HG02571 (cell line): ENCODE results near the gene KLHL6.

Experiments
- ATAC-seq: cut with Tn5 transposase; IDR thresholded peaks from one replicate; pipeline ENCODE4 v1.9.1; 2021; ENCODE audit warnings: mild to moderate bottlenecking, moderate library complexity; ENCODE audit not compliant: unreplicated experiment

Gene KLHL6

DNA sequence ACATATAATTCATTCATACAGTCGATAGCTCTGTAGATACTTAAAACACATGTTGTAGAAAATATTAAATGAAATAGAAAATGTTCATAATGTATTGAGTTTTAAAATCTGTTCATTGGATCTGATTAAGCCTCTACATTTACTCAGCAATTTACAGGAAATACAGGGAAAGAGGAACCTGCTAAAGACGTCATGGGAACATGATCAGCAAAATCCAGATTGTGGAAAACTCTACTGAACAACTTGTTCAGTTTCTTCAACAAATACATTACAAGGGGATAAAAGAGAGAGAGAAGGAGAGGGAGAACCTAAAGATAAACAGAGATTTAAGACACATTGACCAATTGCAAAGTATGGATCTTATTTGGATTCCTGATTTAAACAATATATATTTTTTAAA lies 46.7 kb downstream of the KLHL6 start:
- ATAC-seq, result no peak

DNA sequence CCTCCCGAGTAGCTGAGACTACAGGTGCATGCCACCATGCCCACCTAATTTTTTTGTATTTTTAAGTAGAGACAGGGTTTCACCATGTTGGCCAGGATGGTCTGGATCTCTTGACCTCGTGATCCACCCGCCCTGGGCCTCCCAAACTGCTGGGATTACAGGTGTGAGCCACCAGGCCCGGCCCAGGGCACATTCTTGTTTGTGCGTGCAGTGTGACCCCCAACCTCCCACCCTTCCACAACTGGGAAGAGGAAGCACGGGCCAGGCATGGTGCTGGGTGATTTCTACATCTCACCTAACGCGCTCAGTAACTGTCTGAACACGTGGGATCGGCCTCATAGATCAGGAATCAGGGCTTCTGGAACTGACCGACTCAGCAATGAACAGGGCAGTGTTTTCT lies 48.0 kb downstream of the KLHL6 start:
- ATAC-seq, result no peak

DNA sequence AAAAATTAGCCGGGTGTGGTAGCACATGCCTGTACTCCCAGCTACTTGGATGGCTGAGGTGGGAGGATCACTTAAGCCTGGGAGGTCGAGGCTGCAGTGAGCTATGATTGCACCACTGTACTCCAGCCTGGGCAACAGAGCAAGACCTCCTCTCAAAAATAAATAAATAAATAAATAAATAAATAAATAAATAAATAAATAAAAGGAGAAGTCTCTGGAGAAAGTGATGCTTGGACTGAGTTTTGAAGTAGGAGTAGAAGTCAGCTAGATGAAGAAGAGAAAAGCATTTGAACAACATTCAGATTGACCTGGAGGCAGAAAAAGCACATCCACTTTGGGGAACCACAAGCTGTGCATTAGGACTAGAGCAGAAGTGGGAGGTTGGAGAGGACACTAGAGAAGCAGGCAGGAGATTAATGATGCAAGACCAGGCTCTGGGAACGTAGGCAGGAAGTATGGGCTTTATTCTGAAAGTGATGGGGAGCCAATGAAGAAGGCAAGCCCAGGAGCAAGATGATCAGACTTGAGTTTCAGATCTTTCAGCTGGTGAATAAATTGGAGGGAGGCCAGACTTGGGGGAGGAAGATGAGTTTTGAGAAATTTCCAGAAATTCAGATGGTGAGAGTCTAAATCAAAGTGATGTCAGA lies 48.7 kb downstream of the KLHL6 start:
- ATAC-seq, result no peak

DNA sequence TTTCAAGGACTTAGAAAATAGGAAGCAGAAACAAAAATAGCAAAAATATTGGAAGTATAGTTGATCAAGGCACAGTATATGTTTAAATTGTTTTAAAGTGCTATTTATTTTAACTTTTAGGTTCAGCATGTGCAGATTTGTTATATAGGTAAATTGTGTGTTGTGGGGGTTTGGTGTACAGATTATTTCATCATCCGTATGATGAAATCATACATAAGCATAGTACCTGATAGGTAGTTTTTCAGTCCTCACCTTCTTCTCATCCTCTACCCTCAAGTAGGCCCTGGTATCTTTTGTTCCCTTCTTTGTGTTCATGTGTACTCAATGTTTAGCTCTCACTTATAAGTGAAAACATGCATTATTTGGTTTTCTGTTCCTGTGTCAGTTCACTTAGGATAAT lies 50.9 kb downstream of the KLHL6 start:
- ATAC-seq, result no peak

DNA sequence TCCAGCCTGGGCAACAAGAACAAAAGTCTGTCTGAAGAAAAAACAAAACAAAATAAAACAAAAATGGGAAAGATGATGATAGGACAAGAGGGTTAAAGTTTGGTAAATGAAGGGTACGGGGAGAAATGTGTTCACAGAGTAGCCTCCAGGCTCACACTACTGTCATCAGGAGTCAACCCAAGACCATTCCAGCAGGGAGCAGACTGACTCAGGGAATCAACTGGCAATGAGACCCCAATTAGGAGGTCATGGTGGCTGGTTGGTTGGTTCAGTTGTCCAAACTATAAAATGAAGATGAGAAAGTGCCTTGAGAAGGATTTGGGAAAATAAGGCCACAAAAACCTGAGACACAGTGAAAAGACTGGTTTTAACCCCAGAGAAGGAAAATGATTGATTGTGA lies 51.8 kb downstream of the KLHL6 start:
- no peak for ATAC-seq

DNA sequence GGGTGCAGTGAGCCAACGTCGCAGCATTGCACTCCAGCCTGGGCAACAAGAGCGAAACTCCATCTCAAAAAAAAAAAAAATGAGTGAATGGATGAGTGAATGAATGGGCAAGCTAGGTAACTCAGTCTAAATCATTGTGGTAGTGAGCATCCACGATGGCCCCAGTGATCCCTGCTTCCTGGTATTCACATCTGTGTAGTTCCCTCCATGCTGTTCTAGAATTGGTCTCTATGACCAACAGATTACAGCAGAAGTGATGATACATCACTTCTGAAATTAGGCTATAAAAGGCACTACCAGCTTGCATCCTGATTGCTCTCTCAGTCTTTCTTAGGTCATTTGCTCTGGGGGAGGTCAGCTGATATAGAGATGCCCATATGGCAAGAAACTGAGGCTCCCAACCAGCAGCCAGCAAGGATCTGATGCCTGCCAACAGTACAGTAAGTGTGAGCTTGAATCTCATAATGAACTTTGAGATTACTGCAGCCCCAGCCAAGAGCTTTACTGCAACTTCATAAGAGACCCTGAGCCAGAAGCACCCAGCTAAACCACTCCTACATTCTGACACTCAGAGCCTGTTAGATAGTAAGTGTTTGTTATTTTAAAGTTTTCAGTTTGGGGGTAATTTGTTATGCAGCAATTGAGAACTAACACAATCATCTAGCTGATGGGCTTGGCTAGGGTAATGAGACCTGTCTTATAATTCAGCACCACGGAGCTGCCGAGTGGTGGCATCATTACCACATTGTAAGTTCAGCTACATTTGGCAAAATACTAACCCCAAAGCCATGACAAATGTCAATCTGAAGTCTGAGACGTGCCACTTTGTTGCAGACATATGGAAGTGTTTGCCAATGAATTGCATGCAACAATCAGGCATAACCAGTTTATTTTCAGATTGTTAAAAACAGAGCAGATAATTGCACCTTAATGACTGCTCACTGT lies 53.0 kb downstream of the KLHL6 start:
- ATAC-seq, result no peak

DNA sequence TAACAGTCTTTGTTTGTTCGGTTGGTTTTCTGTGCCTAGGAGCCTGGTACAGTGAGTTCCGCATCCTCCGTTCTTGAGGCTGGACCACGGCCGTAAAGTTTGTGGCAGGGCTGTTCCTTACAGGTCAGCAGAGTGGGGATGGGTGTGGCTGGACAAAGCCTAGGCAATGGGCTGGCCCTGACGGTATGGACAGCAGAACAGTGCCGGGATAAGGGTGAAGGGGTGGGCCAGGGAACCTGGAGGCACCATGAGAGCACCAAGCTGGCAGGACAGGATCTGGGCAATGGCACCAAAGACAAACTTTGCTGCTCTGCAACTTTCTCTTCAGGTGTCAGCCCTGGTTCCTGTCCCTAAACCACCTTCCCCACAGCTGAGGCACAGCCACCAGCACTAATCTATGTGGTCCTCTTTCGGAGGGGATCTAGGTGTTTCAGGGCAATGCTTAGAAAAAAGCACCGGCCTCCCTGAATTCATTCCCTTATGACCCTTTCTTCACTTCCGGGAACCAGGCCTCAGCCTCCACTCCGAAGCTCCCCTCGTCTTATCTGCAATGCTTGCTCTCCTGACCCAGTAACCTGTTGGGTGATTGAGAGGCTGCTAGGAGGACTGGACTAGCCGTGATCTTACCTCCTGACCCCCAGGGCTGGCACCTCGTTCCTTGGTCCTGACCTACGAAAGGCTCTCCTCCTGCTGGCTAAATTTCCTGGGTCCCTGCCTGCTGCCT lies 54.4 kb downstream of the KLHL6 start:
- no peak for ATAC-seq

DNA sequence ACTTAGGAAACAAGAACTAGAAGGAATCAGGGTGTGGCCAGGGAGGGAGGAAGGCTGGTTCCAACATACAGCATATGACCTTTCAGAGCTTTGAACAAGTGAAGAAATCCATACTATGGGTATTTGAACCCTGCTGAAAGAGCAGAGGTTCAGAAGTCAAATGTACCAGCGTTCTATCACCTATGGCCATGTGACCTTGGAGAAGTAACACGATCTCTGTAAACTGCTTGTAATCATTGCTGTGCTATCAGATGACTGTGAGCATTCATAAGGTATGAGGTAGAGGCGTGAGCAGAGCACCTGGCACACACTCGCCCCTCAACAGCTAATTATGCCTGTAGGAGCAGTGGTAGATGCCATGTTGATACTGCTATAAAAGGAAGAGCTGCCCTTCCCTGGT lies 55.2 kb downstream of the KLHL6 start:
- no peak for ATAC-seq

DNA sequence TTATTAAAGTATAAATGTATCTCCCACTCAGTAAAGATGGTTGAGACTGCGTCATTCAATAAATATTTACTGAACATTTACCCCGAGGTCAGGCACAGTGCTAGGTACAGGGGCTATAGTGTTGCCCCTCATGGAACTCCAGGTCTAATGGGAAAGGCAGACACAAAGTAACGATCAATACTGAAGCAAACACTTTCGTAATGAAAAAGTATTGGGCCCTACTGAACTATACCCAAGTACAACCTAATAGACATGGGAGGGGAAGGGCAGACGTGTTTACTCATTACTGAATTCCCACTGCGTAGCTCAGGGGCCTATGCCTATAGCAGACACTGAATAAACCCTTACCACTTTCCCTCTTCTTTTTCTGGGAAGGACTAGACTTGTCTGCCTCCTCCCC lies 56.9 kb downstream of the KLHL6 start:
- ATAC-seq, result no peak

DNA sequence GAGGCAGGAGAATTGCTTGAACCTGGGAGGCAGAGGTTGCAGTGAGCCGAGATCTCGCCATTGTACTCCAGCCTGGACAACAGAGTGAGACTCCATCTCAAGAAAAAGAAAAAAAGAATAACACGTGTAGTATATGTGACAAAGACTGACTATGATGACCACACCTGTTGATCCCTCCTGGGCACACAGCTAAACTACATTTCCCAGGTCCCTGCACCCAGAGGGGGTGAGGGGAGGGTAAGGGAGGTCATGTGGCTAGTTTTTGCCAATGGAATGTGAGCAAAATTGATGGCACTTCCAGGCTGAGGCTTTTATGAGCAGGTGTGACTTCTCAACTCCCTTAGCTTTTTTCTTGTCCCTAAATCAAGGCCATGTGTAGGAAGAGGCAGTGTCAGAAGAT lies 58.2 kb downstream of the KLHL6 start:
- no peak for ATAC-seq

DNA sequence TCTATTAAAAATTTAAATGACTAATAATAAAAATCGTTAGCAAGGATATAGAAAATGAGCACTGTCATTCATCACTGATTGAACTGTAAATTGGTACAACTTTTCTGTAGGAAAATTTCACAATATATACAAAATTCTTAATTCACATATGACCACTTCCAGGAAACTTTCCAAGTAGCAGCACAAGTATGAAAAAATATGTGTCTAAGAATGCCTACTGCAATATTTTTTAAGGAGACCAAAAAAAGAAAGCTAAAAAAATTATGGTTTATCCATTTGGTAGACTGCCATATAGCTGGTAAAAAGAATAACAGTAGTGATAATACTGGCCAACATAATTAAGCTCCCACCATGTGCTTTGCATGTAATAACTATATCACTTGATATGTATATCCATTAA lies 59.2 kb downstream of the KLHL6 start:
- no peak for ATAC-seq

DNA sequence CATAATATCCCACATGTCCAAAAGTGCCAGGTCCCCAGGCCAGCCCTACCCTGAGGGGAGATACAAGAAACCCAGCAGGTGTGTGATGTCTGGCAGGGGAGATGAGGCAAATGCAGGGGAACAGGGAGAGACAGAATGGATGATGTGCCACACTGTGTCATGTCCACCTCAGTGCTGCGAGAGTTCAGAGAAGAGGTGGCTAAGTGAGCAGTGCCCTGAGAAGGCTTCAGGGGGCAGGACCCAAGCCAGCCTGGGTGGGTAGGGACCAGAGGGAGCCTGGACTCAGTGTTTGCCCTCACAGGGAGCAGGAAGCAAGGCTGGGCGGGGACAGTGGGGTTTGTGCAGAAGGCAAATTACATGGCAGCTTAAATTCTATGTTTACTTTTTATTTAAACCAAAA lies 61.2 kb downstream of the KLHL6 start:
- ATAC-seq, result no peak

DNA sequence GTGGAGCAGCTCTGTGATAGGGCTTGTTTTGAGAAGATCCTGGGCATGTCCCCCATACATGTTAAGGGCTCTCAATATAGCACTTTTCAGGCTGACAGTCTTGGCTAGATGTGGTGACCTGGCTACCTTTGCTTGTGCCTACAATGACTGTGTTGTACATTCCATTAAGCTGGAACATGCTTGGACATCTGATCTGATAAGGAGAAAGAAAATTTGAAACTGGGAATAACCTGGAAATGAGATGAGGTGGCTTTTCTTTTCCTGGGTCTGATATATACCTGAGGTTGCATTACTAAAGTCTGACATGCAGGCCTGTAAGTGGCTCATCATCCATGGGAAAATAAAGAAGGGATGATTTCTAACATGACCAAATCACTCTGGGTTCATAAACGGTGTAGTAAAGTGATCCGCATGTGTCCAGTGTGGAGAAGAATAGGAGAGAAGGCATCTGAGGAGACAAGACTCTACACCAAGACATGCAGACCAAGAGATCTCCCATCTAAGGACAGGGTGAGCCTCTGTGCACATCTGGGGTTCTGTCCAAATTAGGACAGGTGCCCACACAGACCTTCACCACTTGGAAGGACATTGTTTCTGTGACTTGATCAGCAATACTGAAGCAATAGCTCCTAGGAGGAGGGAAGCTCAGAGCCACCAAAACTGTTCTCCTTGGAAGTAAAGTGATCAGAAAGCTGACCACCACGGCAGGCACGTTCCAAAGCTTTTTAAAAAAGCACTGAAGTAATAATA lies 62.0 kb downstream of the KLHL6 start:
- no peak for ATAC-seq

DNA sequence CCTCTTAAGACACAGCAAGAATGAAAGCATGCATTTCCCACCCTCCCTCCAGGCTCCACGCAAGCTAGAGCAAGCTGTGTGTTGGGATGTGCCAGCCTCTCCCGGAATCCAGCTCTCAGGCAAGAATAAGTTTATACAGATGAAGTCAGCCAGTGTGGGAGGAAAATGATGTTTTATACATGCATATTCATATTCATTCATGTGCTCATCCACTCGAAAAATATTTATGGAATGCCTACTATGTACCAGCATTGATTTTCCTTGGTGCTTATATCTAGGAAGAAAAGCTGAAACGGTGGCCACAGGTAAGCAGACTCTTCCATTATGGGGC lies 62.7 kb downstream of the KLHL6 start:
- no peak for ATAC-seq

DNA sequence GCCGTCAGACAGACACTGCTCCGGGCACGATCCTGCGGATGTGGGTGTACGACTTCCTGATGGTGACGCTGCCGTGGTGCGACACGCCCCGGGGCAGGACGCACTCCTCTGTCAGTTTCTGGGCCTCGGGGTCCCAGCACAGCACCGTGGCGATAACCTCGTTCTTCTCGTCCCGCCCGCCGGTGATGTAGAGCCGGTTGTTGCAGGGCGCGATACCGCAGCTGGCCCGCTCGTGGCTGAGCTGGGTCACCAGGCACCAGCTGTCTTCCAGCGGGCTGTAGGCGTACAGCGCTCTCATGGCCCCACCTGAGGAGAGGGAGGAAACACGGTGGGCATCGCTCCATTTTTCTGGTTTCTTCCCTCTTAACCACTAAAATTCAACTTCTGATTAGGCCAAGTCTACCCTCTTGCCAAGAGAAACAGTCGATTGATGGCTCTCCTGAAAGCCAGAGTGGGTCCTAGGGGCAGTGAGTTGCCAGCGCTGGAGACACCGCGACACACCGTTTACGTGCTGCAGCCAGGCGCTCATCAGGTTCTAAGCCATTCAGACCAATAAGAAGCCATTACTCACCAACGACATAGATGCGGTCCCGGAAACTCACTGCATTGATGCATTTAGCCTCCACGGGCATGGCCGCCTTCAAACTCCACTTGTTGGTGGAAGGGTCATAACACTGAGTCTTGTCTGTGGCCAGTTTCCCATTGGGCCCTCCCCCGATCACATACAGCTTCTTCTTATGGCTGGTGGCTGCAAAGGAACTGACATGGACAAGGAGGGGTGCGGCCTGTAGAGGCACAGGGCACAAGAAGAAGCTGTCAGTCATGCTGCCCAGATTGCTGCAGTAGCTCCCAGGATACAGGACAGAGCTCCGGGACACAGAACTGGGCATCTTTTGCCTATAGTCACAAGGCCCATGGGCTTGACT lies 63.3 kb downstream of the KLHL6 start:
- ATAC-seq, result no peak

DNA sequence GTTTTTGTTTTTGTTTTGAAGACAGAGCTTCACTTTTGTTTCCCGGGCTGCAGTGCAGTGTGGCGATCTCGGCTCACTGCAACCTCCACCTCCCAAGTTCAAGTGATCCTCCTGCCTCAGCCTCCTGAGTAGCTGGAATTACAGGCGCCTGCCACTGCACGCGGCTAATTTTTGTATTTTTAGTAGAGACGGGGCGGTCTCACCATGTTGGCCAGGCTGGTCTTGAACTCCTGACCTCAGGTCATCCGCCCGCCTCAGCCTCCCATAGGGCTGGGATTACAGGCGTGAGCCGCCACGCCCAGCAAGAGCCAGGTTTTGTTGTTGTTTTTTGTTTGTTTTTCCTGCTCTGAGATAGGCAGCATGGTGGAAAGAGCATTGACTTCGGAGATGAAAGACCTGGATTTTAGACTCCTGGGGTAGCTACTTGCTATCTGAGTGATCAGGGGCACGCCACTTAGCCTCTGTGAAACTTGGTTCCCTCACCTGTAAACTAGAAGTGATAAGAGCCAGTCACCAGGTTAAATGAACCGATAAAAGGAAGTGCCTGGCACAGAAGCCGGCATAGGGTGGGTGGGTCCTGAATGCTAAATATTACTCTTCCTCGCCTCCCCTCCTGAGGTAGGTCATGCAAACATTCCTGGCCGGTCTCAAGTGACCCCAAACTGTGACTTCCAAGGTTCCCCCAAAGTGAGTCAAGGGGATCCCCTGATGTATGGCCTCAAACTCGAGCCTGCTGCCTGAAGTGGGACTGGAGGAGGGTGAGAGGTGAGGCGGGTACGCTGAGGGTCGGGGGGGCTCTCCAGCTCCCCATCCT lies 64.2 kb downstream of the KLHL6 start:
- ATAC-seq, result no peak

DNA sequence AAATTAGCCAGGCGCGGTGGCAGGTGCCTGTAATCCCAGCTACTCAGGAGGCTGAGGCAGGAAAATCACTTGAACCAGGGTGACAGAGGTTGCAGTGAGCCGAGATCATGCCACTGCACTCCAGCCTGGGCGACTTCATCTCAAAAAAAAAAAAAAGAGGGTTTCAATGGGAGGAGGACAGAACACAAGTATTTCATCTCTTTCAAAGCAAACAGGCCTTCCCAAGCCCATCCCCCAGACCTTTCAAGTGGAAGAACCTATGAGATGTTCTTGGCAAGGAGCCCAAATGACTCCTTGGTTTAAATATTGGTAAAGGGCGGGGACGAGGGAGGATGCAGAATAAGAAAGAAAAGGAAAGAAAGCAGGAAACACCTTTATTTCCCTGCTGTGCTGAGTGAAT lies 64.9 kb downstream of the KLHL6 start:
- no peak for ATAC-seq

DNA sequence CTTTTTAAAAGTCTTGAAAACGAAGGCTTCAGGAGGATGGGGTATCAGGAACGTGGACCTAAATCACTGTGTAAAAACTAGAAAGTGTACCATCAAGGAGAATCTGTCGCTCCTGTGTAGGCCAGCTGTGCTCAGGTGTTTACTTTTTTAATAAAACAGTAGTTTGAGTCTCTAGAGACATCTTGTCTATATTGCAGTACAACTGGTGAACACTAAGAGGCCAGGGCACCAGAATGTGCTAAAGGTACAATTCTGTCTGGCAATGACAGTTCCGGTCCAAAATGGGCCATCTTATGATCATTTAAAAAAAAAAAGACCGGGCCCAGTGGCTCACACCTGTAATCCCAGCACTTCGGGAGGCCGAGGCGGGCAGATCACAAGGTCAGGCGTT lies 65.3 kb downstream of the KLHL6 start:
- ATAC-seq, result no peak

DNA sequence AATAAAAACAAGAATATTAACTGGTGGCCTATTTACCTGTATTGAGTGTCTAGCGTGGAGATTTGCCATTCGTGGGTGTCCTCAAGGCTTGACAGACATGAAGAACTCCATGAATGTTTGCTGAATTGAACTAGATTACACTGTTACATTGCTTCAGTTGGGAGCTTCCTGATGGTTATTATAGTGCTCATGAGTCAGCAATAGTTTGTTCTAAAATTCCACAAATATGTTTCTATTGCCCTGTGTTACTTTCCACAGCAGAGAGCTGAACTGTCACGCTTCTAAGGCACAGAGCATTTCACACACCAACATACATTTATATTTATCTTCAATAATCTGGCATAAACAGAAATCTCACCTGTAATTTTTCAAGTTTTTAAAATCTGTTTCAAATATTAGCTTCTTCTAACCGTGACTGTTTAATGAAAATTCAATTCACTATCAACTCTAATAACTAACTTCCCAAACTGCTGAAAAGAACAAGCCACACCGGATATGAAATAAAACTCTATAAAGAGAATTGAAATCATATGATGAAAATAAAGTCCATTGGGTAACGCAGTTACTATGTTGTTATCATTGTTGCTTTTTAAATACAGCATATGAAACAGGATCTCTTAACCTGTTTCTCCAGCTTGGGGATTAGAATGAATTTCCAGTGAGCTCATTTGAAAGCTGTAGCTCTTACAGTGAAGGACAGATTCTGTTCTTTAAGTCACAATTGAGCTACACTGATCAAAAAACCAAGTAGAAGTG lies 65.9 kb downstream of the KLHL6 start:
- no peak for ATAC-seq
